Stimulated activated CD4-positive, alpha-beta T cell treated with anti-CD3 and anti-CD28 coated beads, Interleukin-4, amount 100 ng/mL, for 4 hours (primary cell): ENCODE measurements around the gene APOBEC3H.
"Not testable (repeated sequence)": the region's sequence is repeated elsewhere in the genome, so short reads cannot be mapped to it uniquely, and the experiment has no call there.

Experiments
- DNase-seq, 2 experiments: peaks; one replicate each; pipeline ENCODE4 v3.0.0-alpha.2; 2020

The APOBEC3H gene

GRCh38 chr22:39097098-39098020, at the start of gene APOBEC3H:
Gene APOBEC3H, plus strand, starts transcription at chr22:39097244. Its CDS starts 3,035 bp downstream, at chr22:39100279.
- no peak for DNase-seq

GRCh38 chr22:39049486-39049885, 47.6 kb upstream of the APOBEC3H start:
- DNase-seq = not testable (repeated sequence)

- DNase-seq = not testable (repeated sequence)
Observed at GRCh38 chr22:39051844-39052495, 45.1 kb upstream of the APOBEC3H start.

- DNase-seq = no peak
Observed at GRCh38 chr22:39055658-39056057, 41.4 kb upstream of the APOBEC3H start.

GRCh38 chr22:39061290-39061689, 35.8 kb upstream of the APOBEC3H start:
- DNase-seq = not testable (repeated sequence)

- DNase-seq = not testable (repeated sequence)
Observed at GRCh38 chr22:39061951-39062350, 35.1 kb upstream of the APOBEC3H start.

GRCh38 chr22:39063904-39064303, 33.1 kb upstream of the APOBEC3H start:
- not testable (repeated sequence) for DNase-seq

GRCh38 chr22:39066442-39067276, 30.4 kb upstream of the APOBEC3H start:
- DNase-seq = not testable (repeated sequence)

- no peak for DNase-seq
Observed at GRCh38 chr22:39068033-39068785, 28.8 kb upstream of the APOBEC3H start.

- no peak for DNase-seq
Observed at GRCh38 chr22:39070186-39070585, 26.9 kb upstream of the APOBEC3H start.

- not testable (repeated sequence) for DNase-seq
Observed at GRCh38 chr22:39072581-39072981, 24.5 kb upstream of the APOBEC3H start.

GRCh38 chr22:39073981-39074380, 23.1 kb upstream of the APOBEC3H start:
- no peak for DNase-seq

GRCh38 chr22:39076155-39077025, 20.7 kb upstream of the APOBEC3H start:
- DNase-seq = not testable (repeated sequence)

- peak; percentile 39 to 45 for DNase-seq
Observed at GRCh38 chr22:39077026-39077840, 19.8 kb upstream of the APOBEC3H start, which contains the start of gene APOBEC3G. Gene APOBEC3G, plus strand, starts transcription at chr22:39077275. Its CDS starts 87 bp downstream, at chr22:39077362.

GRCh38 chr22:39077912-39078311, 19.1 kb upstream of the APOBEC3H start:
- DNase-seq = not testable (repeated sequence)

GRCh38 chr22:39078329-39078728, 18.7 kb upstream of the APOBEC3H start:
- no peak for DNase-seq

- DNase-seq = not testable (repeated sequence)
Observed at GRCh38 chr22:39079054-39079637, 17.9 kb upstream of the APOBEC3H start.

- DNase-seq = no peak
Observed at GRCh38 chr22:39080052-39080762, 16.8 kb upstream of the APOBEC3H start.

GRCh38 chr22:39081016-39081415, 16.0 kb upstream of the APOBEC3H start:
- DNase-seq = no peak
